Epithelial cell of esophagus (primary cell): ENCODE measurements around the gene MYBPC1.

Experiments used
- DNase-seq: peaks from one replicate; pipeline ENCODE4 v3.0.0; 2010; ENCODE audit warnings: low read depth
- H3K4me3 ChIP-seq: 2 replicates; pipeline ENCODE4 v1.5.1; 2011; ENCODE audit warnings: mild to moderate bottlenecking, low read length, control low read depth
- TF ChIP-seq, protein P1 (sequence below): IDR thresholded peaks from 2 replicates; pipeline ENCODE4 v1.5.1; 2011; ENCODE audit warnings: low read depth, mild to moderate bottlenecking, low read length, control low read depth, inconsistent platforms; ENCODE audit not compliant: insufficient read depth; ENCODE audit errors: missing control alignments

The MYBPC1 gene

DNA sequence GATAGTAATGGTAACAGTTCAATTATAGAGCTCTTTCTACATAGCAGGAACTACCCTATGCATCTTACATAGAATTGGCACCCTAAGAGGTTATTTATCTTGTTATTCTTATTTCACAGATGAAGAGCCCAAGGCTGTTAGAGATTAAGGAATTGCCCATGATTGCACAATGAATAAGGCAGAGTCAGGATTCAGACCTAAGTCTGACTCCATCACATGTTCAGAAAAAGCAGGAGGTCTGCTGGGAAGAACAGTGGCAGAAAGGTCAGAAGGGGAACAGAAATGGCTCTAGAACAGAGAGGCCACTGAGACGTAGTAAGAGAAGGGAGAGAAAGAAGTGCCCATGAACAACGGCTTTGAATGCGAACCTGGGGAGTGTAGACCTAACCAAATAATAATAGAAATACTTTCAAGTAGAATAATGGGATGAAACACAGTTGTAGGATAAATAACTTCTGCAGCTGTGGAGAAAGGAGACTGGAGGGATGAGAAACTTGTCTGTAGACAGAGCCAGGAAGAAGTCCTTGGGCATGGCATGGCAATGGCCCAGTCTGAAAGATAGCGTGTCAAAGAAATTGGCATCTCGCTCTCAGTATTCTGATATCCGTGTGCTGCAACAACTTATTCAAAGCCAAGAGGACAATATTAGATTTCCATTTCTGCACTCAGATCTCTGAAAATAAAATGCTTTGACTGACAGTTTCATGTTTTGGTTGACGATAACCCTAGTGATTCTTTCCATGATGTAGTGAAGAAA, 17.6 kb downstream of the MYBPC1 start:
- TF ChIP-seq, protein P1, sequence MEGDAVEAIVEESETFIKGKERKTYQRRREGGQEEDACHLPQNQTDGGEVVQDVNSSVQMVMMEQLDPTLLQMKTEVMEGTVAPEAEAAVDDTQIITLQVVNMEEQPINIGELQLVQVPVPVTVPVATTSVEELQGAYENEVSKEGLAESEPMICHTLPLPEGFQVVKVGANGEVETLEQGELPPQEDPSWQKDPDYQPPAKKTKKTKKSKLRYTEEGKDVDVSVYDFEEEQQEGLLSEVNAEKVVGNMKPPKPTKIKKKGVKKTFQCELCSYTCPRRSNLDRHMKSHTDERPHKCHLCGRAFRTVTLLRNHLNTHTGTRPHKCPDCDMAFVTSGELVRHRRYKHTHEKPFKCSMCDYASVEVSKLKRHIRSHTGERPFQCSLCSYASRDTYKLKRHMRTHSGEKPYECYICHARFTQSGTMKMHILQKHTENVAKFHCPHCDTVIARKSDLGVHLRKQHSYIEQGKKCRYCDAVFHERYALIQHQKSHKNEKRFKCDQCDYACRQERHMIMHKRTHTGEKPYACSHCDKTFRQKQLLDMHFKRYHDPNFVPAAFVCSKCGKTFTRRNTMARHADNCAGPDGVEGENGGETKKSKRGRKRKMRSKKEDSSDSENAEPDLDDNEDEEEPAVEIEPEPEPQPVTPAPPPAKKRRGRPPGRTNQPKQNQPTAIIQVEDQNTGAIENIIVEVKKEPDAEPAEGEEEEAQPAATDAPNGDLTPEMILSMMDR = no peak
- no peak overlapping the region for H3K4me3 ChIP-seq
- no peak for DNase-seq

DNA sequence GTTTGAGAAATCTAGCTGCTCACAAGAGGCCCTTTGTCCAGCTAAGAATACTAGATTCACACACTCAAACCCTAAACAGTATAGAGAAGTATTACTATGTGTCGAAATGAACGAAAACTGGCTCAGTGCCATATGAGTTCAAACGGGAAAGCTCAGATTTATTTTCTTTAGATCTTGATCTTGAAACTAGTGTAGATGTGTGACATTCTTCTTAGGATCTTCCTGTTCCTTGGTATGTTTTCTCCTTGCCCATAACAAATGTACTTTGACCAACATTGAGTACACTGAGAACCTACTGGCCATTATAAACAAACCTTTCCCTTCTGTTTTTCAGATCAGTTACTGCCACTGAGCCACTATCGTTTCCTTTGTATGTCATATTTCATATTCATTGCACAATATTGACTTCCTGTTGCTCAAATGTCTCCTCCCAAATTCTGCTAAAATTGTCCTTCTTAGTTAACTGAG, 21.3 kb downstream of the MYBPC1 start:
- DNase-seq = peak; percentile 3
- TF ChIP-seq, protein P1 = no peak

DNA sequence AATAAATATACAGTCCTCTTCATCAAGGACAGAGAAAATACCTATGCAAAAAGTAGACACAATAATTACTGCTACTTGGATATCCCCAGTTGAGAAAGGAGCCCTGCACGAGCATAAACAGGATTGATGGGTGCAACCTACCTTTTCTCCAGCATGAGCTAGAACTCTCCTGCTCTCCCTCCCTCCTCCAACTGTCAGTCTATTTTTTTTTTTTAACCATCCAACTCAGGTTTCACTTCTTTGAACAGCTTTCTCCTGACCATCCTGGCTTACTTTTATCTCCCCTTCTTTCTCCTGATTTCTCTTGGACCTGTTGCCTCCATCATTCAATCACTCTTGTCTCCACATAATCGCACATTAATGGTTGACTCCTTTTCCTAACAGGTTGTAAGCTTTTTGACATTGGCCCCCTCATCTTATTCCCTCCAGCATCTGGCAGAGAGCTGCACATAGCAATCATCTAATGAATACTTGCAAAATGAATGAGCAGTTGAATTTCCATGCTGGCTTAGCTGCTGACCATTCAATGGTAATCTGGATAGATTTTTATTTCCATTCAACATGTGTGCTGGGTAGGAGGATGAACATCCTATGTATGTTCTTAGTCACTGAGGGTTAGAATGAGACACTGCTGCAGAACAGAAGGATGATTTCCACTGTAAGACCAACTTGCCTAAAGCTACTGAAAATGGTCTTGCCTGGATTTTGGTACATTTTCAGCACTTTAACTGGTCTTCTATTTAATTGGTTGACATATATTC, 24.4 kb downstream of the MYBPC1 start:
- no peak for DNase-seq
- TF ChIP-seq, protein P1 = no peak
- H3K4me3 ChIP-seq = no peak overlapping the region

More for the DNA sequence above, 21.3 kb downstream of the MYBPC1 start:
- no peak overlapping the region for H3K4me3 ChIP-seq

DNA sequence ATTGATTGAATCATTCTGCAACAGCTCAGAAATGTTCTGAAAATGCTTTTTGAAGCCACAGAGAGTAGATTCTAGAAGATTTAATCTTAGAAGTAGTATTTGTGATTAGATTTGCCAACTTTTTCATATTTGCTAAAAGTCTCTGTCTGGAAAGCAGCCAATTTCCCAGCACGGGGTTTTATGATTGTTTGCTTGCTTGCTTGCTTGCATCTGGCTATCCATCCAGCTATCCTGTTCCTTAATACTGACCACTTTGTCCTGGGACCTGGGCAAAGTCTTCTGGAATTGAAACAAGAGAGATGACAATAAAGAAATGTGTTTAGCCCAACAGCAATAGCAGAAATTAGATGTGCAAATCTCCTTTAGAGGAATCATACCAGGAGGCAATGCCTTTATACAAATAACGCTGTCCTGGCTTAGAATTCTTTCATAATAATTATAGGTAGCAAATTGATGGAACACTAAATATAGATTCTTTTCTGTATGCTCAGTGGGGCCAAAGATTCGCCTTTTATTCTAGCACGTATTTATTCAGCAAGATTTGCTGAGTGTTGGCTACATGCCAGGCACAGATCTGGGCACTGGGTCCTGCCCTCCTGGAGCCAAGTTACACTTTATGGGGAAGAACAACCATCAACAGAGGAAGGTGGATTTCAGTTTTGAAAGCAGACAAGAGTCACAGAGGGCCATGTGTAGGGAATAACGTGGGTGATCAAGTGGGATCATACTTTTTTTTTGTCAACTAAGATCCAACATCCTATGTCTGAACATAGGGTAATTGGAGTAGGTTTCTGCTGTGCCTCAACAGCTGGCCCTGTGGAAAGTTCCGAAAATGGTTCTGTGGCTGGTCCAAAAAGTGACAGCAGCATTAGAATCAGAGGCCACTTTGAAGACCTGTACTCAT, 25.3 kb downstream of the MYBPC1 start:
- TF ChIP-seq, protein P1 = no peak
- no peak overlapping the region for H3K4me3 ChIP-seq
- DNase-seq = no peak

DNA sequence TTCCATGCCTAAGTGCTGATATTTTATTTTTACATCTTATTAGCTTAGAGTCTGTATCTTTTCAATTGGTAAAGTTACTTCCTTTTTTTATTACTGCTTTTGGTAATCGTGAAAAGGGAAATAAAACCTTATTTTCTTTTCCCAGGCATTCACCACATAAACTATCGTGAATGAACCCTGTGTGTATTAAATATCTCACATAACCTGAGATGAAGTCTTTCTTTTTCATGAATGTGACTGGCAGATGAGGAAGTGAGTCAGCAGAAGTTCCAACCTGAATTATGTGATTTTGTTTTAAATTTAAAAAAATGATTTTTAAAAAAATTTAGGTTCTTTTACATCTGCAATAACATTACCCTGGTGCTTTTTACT, 26.0 kb downstream of the MYBPC1 start:
- no peak for DNase-seq
- TF ChIP-seq, protein P1 = no peak
- no peak overlapping the region for H3K4me3 ChIP-seq

DNA sequence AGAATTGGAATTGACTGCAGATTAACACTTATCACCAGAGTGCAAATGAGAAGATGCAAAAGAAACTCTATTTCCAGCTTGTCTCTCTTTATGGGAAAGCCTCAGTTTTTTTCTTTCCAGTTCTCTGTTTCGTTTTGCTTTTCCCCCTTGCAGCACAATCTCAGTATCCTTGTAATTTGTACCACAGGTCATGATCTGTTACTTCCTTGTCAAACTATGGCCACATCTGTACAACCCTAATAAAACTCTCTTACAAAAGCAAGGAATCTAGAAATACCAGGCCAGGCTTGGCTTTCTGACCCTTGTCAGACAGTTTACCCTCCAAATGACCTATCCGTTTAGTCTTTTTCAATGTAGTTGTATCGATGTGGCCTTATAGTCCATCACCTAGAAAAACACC, 33.9 kb downstream of the MYBPC1 start:
- DNase-seq = no peak
- H3K4me3 ChIP-seq = no peak overlapping the region
- TF ChIP-seq, protein P1 = no peak
